Transverse colon (tissue), 4 donors: ENCODE measurements around the gene ABT1.

Source experiments
- CTCF ChIP-seq, 5 experiments: fragments of 200-600 bp in 3 of 5; fragments of 450-650 bp in 2 of 5; sonication (generic) in 3 of 5; IDR thresholded peaks; 1 replicate in 2 of 5; 2 replicates in 3 of 5; pipeline ENCODE4 v1.5.1; 2016 to 2017; ENCODE audit warnings: antibody characterized with exemption in 5 of 5, inconsistent platforms in 3 of 5, mild to moderate bottlenecking in 2 of 5, moderate library complexity in 1 of 5
- EP300 ChIP-seq: sonication (generic); formaldehyde crosslinking; IDR thresholded peaks from one replicate; pipeline ENCODE4 v1.6.1; 2017; ENCODE audit warnings: antibody characterized with exemption, low read depth
- POLR2A ChIP-seq: fragments of 450-650 bp; IDR thresholded peaks from one replicate; pipeline ENCODE4 v1.6.1; 2016; ENCODE audit warnings: antibody characterized with exemption, mild to moderate bottlenecking, moderate library complexity
- POLR2AphosphoS5 ChIP-seq, 3 donors: sonication (generic); formaldehyde crosslinking; IDR thresholded peaks; one replicate each; pipeline ENCODE4 v1.6.1; 2016; ENCODE audit warnings: antibody characterized with exemption in 3 of 3

GRCh38 chr6:26613201-26613600 is 16.4 kb downstream of the ABT1 start:
- TF ChIP-seq POLR2A (no peak), CTCF (IDR thresholded peaks at IDR 0.05) (no peak), POLR2AphosphoS5 (IDR thresholded peaks at IDR 0.05) (no peak), EP300 (no peak)
